Large intestine (tissue), 3 donors: ENCODE results near the gene MS4A6A. TPM values are rescaled to one million over a fixed set of nuclear protein-coding genes. Genes with fewer than 3 reads are reported as not detected.
"Not testable (repeated sequence)": the region's sequence is repeated elsewhere in the genome, so short reads cannot be mapped to it uniquely, and the experiment has no call there.

Experiments used
- DNase-seq, 2 donors: peaks; one replicate each; pipeline versions ENCODE4 v3.0.0 to v3.0.0-alpha.2; 2013
- H3K27ac ChIP-seq: one replicate; pipeline ENCODE4 v1.5.1; 2013; ENCODE audit warnings: low read length
- H3K27me3 ChIP-seq: 2 replicates; pipeline ENCODE4 v1.6.1; 2013; ENCODE audit warnings: low read length; ENCODE audit not compliant: control insufficient read depth, insufficient read depth
- H3K36me3 ChIP-seq: 2 replicates; pipeline ENCODE4 v1.6.1; 2013; ENCODE audit warnings: low read length; ENCODE audit not compliant: control insufficient read depth, insufficient read depth
- H3K4me1 ChIP-seq: one replicate; pipeline ENCODE4 v1.6.1; 2013; ENCODE audit warnings: low read length; ENCODE audit not compliant: control insufficient read depth, insufficient read depth
- H3K4me3 ChIP-seq: one replicate; pipeline ENCODE4 v1.5.1; 2013; ENCODE audit warnings: low read length
- H3K9me3 ChIP-seq: one replicate; pipeline ENCODE4 v1.6.1; 2013; ENCODE audit warnings: mild to moderate bottlenecking, low read depth, low read length, moderate library complexity; ENCODE audit not compliant: control insufficient read depth
- WGBS: methylation state at CpG from one replicate; pipeline ENCODE4 v1.1.5; 2013; ENCODE audit warnings: low lambda C conversion rate; ENCODE audit not compliant: insufficient coverage; 5-methylcytosine and 5-hydroxymethylcytosine counted together
- polyA plus RNA-seq: library from polyadenylated mRNA; unstranded; fragments of 120-200 nt; gene quantifications from one replicate; pipeline ENCODE4 v1.2.1, GENCODE V29; 2013

Gene MS4A6A
- polyA plus RNA-seq, 1 donor, result 53.8 TPM

DNA sequence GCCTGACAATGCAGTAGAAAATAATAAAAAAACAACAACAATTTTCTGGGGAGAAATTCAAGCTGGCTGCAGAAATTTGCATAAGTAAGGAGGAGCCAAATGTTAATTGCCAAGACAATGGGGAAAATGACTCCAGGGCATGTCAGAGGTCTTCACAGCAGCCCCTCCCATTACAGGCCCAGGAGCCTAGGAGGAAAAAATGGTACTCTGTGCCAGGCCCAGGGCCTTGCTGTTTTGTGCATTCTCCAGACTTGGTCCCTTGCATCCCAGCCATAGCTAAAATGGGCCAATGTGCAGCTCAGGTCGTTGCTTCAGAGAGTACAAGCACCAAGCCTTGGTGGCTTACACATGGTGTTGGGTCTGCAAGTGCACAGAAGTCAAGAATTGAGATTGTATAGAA, 49.0 kb downstream of the MS4A6A start:
- WGBS, result no CpG with 5 or more reads among the region's 1 CpG
- H3K27me3 ChIP-seq, result no peaks in the 10 kb centered on the region
- H3K4me3 ChIP-seq, result no peak overlapping the region
- no peaks in the 10 kb centered on the region for H3K36me3 ChIP-seq
- H3K4me1 ChIP-seq, result peaks cover 3% of the 10 kb centered on the region
- peaks cover 2% of the 10 kb centered on the region for H3K9me3 ChIP-seq
- DNase-seq, result no peak
- no peak overlapping the region for H3K27ac ChIP-seq

GRCh38 chr11:60131912-60132311, 51.0 kb downstream of the MS4A6A start:
- Histone ChIP-seq H3K27ac (peak overlapping the region; percentile 71), H3K9me3 (peaks cover 2% of the 10 kb centered on the region), H3K36me3 (no peaks in the 10 kb centered on the region), H3K27me3 (no peaks in the 10 kb centered on the region), H3K4me1 (peaks cover 3% of the 10 kb centered on the region), H3K4me3 (no peak overlapping the region)
- WGBS, result no CpG with 5 or more reads among the region's 3 CpGs
- peak; percentile 14 to 59 for DNase-seq

GRCh38 chr11:60130496-60130895, 52.4 kb downstream of the MS4A6A start:
- DNase-seq, result peak; percentile 48 to 64
- H3K9me3 ChIP-seq, result peaks cover 2% of the 10 kb centered on the region

GRCh38 chr11:60129853-60130252, 53.0 kb downstream of the MS4A6A start:
- Histone ChIP-seq H3K4me3 (no peak overlapping the region), H3K36me3 (no peaks in the 10 kb centered on the region), H3K27ac (no peak overlapping the region), H3K9me3 (peaks cover 4% of the 10 kb centered on the region), H3K4me1 (peaks cover 6% of the 10 kb centered on the region), H3K27me3 (no peaks in the 10 kb centered on the region)
- DNase-seq, result no peak
- WGBS, result no CpG with 5 or more reads among the region's 3 CpGs

More at GRCh38 chr11:60130496-60130895, 52.4 kb downstream of the MS4A6A start:
- Histone ChIP-seq H3K4me3 (no peak overlapping the region), H3K36me3 (no peaks in the 10 kb centered on the region), H3K27me3 (no peaks in the 10 kb centered on the region), H3K4me1 (peaks cover 3% of the 10 kb centered on the region), H3K27ac (no peak overlapping the region)

DNA sequence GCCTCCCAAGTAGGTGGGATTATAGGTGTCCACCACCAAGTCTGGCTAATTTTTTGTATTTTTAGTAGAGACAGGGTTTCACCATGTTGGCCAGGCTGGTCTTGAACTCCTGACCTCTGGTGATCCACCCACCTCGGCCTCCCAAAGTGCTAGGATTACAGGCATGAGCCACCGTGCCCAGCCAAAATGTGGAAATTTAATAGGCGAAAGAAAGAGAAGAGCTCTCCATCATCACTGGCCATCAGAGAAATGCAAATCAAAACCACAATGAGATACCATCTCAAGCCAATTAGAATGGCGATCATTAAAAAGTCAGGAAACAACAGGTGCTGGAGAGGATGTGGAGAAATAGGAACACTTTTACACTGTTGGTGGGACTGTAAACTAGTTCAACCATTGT, 54.0 kb downstream of the MS4A6A start:
- not testable (repeated sequence) for H3K36me3 ChIP-seq, H3K4me3 ChIP-seq, H3K9me3 ChIP-seq, H3K27me3 ChIP-seq, DNase-seq, H3K27ac ChIP-seq, H3K4me1 ChIP-seq
- whole genome bisulfite sequencing, result 100% methylated on average over 1 of the region's 4 CpGs

DNA sequence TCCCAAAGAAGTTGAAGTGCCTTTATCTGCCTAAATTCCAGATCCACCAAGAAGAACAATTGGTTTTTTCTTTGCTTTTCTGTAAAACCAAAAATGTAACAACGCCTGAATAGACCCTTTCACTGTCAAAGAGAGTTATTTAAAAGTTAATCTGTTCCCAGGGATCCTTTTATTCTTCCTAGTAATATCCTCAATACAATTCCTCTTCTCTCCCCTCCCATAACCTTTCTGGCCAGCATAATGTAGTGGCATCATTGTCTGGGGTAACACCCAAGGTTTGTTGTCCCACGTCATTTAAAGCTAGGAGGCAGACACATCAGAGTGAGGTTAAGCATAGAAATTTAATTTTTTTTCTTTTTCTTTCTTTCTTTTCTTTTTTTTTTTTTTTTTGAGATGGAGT, 54.5 kb downstream of the MS4A6A start:
- no peak overlapping the region for H3K27ac ChIP-seq
- peaks cover 3% of the 10 kb centered on the region for H3K9me3 ChIP-seq
- H3K27me3 ChIP-seq, result no peaks in the 10 kb centered on the region
- H3K4me3 ChIP-seq, result no peak overlapping the region
- 100% methylated on average over 1 of the region's 2 CpGs for WGBS
- peaks cover 6% of the 10 kb centered on the region for H3K4me1 ChIP-seq
- no peak for DNase-seq
- H3K36me3 ChIP-seq, result no peaks in the 10 kb centered on the region

GRCh38 chr11:60127311-60127811, 55.5 kb downstream of the MS4A6A start:
- no peaks in the 10 kb centered on the region for H3K27me3 ChIP-seq
- peaks cover 3% of the 10 kb centered on the region for H3K4me1 ChIP-seq
- H3K27ac ChIP-seq, result no peak overlapping the region
- peaks cover 3% of the 10 kb centered on the region for H3K9me3 ChIP-seq
- H3K4me3 ChIP-seq, result no peak overlapping the region
- no CpG with 5 or more reads among the region's 3 CpGs for WGBS
- peak in 1 of 2 donors; percentile 6 for DNase-seq
- H3K36me3 ChIP-seq, result no peaks in the 10 kb centered on the region

GRCh38 chr11:60125956-60126585, 56.8 kb downstream of the MS4A6A start:
- peak; percentile 25 to 72 for DNase-seq
- Histone ChIP-seq H3K36me3 (no peaks in the 10 kb centered on the region), H3K9me3 (peaks cover 3% of the 10 kb centered on the region), H3K4me3 (no peak overlapping the region), H3K27me3 (no peaks in the 10 kb centered on the region), H3K27ac (no peak overlapping the region), H3K4me1 (peaks cover 3% of the 10 kb centered on the region)

GRCh38 chr11:60124802-60125432, 58.0 kb downstream of the MS4A6A start:
- no CpG with 5 or more reads among the region's 11 CpGs for WGBS
- H3K27ac ChIP-seq, result no peak overlapping the region
- no peak for DNase-seq

More at GRCh38 chr11:60124802-60125432, 58.0 kb downstream of the MS4A6A start:
- peaks cover 3% of the 10 kb centered on the region for H3K9me3 ChIP-seq
- no peak overlapping the region for H3K4me3 ChIP-seq
- H3K4me1 ChIP-seq, result peaks cover 3% of the 10 kb centered on the region
- H3K27me3 ChIP-seq, result no peaks in the 10 kb centered on the region
- no peaks in the 10 kb centered on the region for H3K36me3 ChIP-seq
